NCI-H2171 treated with DMSO at 0.1 percent for 48 hours (cell line): ENCODE measurements around the gene STAT4.

Experiments used
- DNase-seq: peaks from one replicate; lab custom pipeline; 2025; lab: John Stamatoyannopoulos, UW

Gene STAT4

DNA sequence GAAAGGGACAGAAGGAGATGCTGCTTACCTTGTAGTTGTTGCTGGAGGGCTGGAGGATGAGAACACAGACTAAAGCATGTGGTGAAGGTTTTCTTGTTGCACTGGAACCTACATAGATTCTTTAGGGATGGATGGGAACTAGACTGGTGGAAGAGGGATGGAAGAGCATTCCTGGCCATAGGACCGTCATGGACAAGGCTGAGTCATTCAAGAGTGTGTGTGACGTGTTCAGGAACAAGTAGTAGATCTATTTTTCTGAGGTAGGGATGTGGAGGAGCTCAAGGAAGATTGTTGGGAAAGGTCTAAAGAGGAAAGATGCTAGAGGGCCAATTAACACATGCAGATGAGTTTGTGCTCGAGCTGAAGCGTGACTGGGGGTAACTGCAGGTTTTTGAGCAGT, 6.6 kb downstream of the STAT4 start:
- DNase-seq = no peak

DNA sequence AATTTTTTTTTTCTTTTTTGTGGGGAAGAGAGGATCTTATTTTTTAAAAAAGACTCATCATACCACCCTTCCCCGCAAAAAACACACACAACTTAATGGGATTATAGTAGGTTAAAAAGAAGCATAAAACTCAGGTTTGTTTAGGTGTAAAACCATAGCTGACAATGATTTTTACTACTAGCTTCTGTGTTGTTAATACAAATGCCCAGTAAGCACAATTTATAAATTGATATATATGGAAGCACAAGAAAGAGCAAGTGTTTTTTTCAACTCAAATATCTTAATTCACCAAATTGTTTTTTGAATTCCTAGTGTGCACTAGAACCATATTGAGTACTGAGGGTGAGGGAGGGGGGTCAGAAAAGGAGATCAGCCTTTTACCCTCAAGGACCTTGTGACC, 7.0 kb downstream of the STAT4 start:
- no peak for DNase-seq

DNA sequence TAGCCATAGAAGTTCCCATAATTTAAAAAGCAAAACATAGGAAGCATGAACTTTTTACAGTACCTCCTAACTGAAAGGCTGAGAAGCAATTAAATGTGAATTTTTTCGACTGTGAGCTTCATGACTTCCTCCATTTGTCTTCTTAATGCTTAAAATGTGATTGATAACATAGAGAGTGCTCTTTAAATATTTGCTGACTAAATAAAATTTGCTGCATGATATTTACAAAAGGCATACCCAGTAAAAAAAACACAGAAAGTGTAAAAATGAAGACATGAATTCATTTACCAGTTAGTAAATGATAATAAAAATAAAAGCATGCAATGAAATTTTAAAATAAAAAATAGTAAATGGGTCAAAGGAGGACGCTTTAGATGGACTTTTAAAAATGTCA, 21.9 kb downstream of the STAT4 start:
- DNase-seq = no peak

DNA sequence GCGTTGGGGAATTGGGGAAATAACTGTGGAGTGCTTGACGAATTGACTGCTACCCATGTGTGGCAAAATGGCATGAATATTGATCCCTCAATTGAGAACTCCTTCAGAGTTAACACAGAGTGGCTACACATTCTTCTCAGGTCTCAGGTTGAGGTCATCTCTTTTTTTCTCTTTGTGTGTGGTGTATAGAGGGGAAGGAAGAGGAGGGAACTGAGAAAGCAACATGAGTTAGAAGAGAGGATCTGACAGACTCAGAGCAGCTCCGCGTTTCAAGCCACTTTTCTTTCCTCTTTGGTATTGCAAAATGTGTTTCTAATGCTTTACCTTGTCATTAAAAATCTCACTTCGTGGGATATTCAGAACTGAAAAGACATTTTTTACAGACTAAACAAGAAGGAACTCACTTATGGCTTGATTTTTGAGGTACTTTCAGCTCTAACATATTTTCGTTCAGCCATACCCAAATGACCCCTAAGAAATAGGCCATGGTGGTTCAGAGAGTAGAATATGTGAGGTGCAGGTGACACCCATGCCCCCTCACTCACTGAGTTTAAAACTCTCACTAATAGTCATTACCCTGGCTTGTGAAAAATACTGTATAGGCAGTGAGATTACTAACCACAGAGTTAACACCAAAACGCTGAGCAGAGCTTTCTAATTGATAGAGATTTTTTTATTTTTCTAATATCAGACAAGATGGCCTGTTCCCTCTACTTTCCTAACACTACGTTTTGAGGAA, 22.5 kb downstream of the STAT4 start:
- DNase-seq = no peak

DNA sequence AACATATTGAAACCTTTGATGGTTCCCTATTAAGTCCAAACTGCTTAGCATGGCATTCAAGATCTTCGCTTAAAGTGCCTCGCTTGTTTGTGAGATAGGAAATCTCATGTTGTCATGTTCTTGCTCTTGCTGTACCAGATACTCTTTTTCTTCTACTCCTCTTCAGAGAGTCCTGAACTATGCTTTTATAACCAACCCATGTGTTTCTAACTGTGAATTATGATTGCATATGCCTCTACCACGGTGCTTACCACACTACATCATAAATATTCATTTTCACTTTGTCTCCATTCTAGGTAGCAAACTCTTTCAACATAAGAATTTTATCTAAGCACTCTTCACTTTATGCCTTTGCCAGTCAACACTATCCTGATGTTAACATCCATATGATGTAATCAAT, 23.6 kb downstream of the STAT4 start:
- DNase-seq = no peak

DNA sequence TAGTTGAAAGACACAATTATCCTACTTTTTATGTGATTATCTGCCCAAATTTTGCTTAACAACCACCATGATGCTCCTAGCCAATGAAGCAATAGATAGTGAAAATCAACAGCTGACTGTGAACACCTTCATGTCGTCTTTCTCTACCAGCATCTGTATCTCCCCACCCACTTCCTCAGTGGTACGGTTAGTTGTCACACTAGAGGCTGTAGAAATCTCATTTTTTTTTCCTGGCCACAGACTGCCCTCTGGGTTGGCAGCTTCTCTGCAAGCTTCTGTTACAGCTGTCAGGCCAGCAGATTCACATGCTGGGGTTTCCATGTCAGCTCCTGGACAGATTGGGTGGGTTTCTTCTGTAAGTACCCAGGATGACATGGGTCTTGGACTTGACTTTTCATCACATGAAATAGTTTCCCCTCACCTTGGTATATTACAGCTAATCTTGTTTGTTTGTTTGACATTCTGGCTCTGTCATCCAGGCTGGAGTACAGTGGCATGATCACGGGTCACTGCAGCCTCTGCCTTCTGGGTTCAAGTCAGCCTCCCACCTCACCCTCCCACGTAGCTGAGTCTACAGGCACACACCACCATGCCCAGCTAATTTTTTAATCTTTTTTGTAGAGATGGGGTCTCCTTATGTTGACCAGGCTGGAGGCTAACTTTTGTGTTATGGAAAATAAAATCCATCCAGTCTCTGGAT, 24.3 kb downstream of the STAT4 start:
- DNase-seq = no peak

DNA sequence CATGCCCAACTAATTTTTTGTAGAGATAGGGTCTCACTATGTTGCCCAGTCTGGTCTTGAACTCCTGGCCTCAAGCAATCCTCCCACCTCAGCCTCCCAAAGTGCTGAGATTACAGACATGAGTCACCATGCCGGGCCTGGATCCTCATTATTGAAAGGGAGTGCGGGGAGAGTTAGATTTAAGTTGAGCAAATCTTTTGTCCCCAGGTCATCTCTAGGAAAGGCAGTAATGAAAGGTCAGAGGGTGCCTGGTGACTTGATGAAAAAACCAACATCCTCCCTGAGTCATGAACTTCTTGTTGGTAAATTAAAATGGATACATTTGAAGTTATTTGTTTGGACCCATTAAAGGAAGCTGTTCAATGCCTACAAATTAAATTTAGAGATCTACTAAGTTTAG, 25.1 kb downstream of the STAT4 start:
- DNase-seq = no peak

DNA sequence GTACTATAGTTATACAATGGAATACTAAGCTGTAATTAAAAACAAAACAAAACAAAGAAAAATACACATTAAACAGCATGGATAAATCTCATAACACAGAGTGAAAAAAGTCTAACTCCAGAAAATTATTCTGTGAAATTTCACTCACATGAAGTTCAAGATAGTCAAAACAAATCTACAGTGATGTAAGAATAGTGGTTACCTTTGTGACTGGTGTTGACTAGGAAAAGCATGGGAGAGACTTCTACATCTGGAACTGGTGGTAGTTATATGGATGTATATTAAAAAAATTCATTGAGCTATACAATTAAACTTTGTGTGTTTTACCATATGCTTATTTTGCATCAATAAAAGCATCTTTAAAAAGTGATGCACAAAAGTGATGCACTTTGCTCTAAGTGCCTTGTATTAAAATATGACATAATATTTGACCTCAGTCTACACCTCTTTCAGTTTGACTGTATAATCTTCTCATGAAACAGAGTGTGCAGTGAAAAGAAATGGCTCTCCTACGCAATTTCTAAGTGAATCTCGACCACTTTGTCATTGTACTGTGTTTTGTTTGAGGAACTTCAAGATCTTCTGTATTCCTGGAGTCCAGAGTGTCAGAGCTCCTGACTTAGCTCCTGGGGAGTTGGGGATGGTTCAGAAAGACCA, 28.0 kb downstream of the STAT4 start:
- no peak for DNase-seq

DNA sequence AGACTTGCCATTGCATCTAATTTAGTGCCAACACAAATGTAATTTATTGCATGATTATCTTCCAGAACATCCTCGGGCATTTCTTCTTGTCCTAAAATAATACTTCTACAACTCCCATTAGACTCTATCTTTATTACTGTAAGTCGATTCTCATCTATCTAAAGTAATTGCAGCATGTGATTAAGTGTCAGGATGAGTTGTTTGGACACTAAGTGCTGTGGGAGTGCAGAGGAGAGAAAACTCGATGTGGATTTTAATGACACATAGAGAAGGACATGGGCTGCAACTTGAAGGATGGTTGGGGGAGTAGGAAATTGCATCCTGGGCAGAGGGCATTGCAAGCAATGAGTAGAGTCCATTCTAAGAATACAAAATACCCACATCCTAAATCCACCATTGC, 33.5 kb downstream of the STAT4 start:
- DNase-seq = no peak

DNA sequence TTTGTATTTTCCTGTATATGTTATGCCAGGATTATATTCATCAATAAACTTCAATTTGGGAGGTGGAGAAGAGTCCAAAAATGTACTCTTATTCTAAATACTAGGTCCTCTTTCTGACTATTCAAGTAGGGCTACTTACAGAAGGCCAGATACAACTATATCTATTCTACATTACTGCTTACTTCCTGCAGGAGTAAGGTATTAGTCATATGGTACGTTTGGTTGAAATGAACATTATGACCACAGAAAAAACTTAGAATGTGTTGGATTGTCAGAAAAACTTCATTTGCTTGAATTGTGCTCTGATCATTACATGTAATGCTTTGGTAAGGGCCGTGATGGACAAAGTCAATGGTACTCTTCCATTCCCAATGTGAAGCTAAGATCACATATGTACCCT, 35.0 kb downstream of the STAT4 start:
- no peak for DNase-seq

DNA sequence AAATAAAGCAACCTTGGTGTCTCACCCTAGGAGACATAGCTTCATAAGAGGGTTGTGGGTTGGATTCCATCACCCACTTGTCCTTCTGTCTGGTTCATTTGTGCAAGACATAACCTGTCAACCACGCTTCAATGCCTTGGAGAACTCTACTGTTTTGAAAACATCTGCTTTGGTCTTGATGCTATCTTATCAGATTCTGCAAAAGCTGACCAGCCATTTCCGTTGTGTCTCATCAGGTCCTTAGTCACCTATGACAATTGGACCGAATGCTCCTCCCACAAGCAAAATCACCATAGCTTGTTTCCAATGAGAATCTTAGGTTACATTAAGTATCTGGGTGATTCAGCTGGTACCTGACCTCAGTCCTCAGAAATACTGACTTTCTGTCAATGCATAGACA, 35.4 kb downstream of the STAT4 start:
- DNase-seq = no peak

DNA sequence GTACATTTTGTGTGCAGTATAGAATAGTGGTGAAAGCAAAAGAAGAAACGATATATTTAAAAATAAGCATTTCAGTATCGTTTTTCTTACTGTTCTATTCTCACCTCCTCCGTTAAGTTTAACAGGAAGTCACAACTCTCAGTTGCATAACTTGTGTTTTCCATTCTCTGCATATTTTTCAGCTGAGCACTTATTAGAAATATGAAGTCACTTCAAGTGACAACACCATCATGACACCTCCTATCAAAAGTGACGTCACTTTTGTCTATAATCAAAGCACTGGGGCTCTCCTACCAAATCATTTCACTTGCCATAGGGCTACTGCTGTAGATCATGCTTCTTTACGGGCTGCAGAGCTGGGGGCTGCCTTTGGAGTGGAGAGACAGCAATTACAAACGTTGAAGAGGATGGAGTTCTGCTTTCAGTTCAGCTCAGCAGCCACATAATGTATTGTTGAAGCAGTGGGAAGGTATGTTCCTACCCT, 36.3 kb downstream of the STAT4 start:
- DNase-seq = no peak

DNA sequence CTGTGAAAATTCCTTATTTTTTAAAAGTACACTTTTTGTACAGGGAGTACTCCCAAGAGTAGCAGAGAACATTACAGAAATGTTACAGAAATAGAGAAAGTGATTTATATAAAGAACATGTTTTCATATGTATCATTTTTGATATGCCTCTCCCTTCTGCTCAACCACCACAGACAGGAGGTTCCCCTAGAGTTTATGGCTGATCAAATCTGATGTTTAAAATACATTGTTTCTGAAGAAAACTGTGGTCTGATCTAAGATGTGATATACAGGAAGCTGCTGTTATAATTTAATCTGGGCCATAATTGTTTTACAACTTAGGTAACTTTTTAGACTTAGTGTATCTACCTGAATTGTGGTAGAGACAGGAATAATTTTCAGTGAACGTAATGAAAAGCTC, 37.0 kb downstream of the STAT4 start:
- no peak for DNase-seq

DNA sequence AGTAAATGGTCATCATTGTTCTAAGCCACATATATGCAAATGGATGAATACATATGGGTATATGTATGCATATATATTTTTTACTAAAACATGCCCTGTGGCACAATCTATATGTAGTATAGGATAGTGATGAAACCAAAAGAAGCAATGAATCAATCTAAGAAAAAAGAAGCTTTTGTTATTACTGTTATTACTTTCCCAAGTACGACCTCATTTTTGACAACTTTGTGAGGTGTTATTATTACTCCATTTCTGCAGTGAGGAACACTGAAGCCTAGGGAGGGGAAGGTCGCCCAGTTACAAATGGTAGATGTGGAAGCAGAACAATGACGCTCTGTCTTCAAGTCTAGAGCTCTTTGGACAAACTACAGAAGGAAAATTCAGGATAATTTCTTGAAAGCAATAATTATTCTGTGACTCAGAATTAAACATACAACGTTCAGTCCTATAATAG, 38.3 kb downstream of the STAT4 start:
- no peak for DNase-seq

DNA sequence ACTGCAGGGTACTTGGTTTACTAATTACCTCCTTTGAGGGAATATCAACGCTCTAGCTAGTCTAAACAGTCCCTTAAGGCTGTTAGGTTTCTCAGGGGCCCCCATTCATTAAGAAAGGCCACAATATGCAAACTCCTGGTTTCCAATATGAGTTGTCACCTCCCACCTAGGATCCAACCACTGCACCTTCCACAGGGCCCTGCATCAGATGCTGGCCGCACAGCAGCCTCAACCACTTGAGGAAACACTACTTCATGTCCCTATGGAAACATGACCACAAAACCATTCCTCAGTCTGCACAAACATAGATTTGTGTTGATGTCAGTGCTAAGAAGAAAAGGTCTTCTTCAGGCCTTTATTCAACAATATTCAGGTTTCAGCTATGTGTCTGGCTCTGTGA, 40.9 kb downstream of the STAT4 start:
- DNase-seq = no peak

DNA sequence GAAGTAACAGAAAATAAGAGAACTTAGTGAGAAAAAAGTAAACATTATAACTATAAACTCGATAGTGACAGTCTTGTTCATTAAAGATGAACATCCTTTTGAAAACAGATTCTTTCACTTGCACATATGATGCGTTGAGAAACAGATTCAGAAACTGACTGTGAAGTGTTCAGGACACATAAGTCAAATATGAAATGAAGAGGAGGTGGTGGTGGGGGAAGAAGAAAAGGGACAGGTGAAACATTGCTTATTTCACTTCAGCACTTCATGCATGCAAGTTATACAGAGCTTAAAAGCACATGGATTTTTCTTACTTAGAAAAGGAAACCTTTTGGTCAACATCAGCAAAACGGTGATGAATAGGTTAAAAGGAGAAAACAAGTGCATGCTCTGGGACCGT, 42.5 kb downstream of the STAT4 start:
- DNase-seq = no peak

DNA sequence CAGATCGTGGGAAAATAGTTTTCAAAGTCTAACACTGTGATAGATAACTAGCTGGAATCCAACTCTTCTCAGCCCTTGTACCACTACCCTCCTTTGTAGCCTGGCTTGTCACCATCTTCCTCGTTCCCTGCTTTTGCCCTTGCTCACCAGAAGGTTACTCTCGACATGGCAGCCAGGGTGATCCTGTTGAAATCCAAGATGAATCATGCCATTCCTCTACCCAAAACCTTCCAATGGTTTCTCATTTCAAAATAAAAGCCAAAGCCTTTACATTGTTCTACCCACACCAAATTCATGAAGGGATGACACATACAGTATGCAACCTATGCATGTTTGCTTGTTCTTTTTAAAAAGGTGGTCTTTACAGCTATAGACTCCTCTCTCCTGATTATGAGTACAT, 45.7 kb downstream of the STAT4 start:
- no peak for DNase-seq

DNA sequence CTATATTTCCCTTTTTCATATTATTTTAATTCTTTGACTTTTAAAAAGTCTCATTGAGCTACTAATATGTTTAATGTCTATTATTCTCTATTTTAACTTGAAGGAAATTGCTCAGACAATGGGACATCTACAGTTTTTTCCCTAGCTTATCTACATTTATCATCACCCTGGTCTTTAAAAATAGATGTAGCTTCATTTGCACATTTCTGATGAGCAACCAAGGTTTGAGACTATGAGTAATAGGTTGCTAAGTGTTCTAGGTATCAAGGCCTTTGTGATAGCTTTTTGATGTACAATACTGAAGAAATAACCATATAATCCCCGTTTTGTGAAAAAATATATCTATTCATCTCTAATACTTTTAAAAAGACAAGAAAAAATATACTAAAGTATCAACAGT, 47.0 kb downstream of the STAT4 start:
- DNase-seq = no peak

DNA sequence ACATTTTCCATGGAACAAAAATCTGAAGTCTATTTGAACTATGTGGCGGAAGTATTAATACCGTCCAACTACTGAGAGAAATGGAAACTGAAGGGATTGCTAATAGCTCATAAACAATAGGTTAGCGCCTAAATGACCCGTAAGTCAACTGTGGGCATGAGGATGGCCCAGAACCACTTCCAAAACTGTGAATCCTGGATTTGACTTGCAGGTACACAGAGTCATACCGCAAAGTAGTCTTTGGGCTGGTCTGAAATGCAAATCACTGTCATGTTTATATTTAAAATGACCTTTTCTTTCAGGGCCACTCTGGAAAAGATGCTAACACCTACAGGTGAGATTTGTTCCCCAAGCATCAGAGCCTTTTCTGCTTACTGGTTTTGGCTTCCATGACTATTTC, 50.6 kb downstream of the STAT4 start:
- DNase-seq = no peak

DNA sequence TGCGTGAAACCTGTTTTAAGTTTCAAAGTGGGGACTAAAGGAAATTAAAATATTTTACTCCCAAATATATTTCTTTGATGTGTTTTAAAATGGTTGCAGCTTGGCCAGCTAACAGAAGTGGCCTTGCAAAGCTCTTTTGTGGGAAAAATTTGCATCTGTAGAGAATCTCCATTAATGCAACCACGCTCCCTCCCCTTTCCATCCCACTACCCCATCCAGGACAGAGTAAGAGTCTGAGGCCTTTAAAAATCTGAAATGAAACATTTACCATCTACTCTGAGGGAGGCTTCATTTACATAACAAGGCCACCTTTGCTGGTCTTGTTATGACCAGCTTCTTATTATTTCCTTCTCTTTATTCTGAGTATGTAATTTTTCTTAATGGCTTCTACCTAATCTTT, 63.5 kb downstream of the STAT4 start:
- no peak for DNase-seq

DNA sequence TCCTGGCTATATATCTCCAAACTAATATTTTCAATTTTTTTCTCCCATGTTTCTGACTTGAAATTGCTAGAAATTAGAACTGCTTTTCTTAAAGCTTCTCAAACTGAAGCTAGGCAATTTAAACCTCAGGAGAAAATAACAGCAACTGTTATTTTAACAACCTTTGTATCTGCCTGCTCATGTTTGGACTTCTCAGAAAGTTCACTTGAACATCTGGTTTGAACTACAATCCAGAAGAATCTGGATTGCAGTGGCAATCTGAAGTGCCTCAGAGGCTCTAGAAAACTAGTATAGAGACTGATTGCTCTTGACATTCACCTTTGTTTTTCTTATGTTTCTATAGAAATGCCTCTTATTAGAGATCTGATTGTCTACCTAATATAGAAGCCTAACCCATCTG, 64.1 kb downstream of the STAT4 start:
- DNase-seq = no peak

DNA sequence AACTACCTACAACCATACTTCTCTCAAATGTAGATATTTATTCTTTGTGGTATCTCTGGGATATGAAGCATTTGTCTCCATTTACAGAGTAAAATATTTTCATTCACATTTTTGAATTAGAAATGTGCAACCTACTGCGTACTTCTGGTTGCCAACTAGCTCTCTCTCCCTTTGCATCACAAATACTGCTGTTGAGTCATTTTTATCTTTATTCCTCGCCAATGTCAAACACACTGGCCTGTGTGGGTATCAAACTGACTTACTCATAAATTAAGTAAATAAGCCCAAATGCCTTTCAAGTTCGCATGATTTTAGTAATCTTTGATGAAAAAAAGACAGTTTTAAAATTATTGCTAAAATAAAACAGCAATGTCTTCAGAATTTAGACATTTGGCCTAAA, 67.3 kb downstream of the STAT4 start:
- no peak for DNase-seq

DNA sequence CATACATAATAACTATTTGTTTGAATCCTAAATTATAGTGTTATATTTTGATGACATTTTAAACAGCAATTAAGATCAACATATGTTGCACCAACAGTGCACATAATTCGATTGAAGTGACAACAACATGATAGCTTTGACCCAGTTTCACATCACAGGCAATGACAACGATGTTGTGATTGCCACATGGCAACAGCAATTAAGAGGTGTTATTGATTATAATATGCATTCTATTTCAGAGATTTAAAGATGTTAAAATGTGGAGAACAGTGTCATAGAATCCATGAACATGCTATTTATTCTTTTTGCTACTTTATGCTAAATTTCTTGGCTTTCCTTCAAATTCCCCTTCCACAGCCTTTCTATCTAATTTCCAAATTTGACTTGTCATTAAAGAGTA, 68.5 kb downstream of the STAT4 start:
- no peak for DNase-seq
